BLaER1 (cell line): ENCODE measurements around the gene LATS2.

ENCODE experiments used
- H3K27ac ChIP-seq: shearing (Covaris generic); formaldehyde crosslinking; 2 replicates; pipeline ENCODE4 v1.8.1; 2022
- H3K27me3 ChIP-seq: shearing (Covaris generic); formaldehyde crosslinking; 2 replicates; pipeline ENCODE4 v1.8.1; 2022
- H3K36me3 ChIP-seq: shearing (Covaris generic); formaldehyde crosslinking; 2 replicates; pipeline ENCODE4 v1.8.1; 2022
- H3K4me1 ChIP-seq: shearing (Covaris generic); formaldehyde crosslinking; 2 replicates; pipeline ENCODE4 v1.8.1; 2022
- H3K4me2 ChIP-seq: shearing (Covaris generic); formaldehyde crosslinking; 2 replicates; pipeline ENCODE4 v1.8.1; 2022
- H3K4me3 ChIP-seq: shearing (Covaris generic); formaldehyde crosslinking; 2 replicates; pipeline ENCODE4 v1.8.1; 2022
- H3K9ac ChIP-seq: shearing (Covaris generic); formaldehyde crosslinking; 2 replicates; pipeline ENCODE4 v1.8.1; 2022
- H3K9me3 ChIP-seq: shearing (Covaris generic); formaldehyde crosslinking; 2 replicates; pipeline ENCODE4 v1.8.1; 2022
- H4K20me1 ChIP-seq: shearing (Covaris generic); formaldehyde crosslinking; 2 replicates; pipeline ENCODE4 v1.8.1; 2022
- Cebpa-rat ChIP-seq: shearing (Covaris generic); IDR thresholded peaks from 2 replicates; pipeline ENCODE4 v1.8.1; 2022

Gene LATS2

DNA sequence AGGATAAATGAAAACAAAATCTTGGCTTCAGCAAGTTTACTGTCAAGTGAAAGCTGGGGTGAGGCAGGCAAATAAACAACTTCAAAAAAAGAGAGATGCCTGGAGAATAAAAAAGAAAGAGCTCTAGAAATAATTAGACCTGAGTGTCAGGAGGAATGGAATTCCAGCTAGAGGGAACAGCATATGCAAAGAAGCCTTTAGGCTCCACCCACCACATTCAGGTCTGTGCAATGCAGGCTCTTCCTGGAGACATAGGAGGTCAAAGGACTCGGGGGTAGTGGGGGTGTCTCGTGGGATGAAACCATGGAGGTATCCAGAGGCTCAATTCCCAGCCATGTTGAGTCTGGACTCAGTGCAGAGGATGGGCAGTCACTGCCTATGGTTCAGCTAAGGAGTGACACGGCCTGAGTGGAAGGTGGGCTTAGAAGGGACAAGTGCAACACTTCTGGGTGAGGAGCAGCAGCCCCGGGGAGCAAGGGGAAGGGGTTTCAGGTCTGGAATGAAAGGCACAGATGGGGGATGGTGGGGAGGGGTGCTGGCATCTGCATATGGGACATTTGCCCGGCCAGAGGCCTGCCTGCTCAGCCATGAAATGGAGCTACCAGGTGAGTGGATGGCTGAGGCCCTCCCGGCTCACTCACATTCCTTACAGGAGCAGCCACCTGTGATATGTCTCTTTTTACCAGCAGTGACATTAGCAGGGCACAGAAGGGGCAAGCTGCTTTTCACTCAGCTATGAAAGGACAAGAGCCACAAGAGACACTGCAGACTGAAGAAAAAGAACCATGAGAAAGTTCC lies 12.3 kb downstream of the LATS2 start:
- Histone ChIP-seq H3K4me2 (no peak overlapping the region), H3K27ac (no peak overlapping the region), H3K9me3 (no peaks in the 10 kb centered on the region), H3K4me1 (peaks cover 93% of the 10 kb centered on the region), H3K36me3 (peaks cover 26% of the 10 kb centered on the region), H4K20me1 (peaks cover 97% of the 10 kb centered on the region), H3K4me3 (no peak overlapping the region), H3K27me3 (no peaks in the 10 kb centered on the region), H3K9ac (no peak overlapping the region)
- no peak for TF ChIP-seq Cebpa-rat

DNA sequence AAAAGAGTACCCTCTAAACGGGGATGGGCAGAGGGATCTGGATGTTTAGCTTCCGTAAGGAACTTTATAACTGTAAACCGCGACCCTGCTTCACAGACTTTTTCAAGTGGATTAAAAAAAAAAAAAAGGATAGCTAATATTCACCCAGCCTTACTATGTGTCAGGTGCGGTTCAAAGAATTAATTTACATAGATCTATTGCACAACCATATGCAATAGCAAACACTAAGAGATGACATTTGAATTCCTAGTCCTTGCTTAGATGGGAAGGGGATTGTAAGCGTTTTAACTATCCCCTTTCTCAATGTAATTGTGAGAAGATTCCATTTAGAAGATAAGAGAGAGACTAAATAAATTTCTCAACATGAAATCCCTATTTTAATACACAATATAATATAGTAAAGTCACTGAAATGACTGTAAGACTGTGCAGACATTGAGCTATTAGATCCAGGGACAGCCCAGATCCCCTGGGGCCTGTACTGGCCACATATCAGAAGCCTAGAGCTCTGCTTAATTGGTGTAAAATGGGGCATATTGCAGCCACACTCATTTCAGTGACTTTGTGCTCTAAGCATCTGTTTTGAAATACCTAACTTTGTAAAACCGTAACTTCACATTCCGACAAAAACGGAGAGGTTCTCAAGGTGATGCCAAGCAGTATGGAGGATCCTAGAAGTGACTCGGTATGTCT lies 13.6 kb downstream of the LATS2 start:
- Histone ChIP-seq H3K27ac (no peak overlapping the region), H3K4me1 (peaks cover 93% of the 10 kb centered on the region), H3K4me3 (no peak overlapping the region), H3K9ac (no peak overlapping the region), H3K27me3 (no peaks in the 10 kb centered on the region), H3K4me2 (peak overlapping the region; percentile 0; the same call in 1 of the 2 replicates), H3K9me3 (no peaks in the 10 kb centered on the region), H4K20me1 (peaks cover 92% of the 10 kb centered on the region), H3K36me3 (peaks cover 31% of the 10 kb centered on the region)
- TF ChIP-seq Cebpa-rat = no peak

DNA sequence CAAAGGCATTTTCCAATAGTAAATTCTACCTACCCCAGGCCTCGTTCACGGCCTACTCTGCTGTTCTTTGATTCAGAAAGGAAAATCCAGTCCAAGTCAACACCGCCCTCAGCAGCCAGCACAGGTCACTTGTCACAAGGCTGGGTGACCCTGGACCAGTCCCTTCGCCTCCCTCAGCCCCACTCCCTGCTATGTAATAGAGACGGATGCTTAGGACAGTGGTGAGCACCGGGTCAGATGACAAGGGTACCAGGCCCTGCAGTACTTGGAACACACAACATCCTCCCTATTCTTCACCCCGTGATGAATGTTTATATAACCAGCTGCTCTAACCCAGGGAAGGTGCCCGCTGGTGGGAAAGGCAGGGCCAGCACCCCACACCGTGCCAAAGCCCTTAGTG lies 14.3 kb downstream of the LATS2 start:
- no peak overlapping the region for H3K4me3 ChIP-seq
- H3K36me3 ChIP-seq = peaks cover 36% of the 10 kb centered on the region
- peaks cover 85% of the 10 kb centered on the region for H4K20me1 ChIP-seq
- no peak overlapping the region for H3K4me2 ChIP-seq
- no peak overlapping the region for H3K27ac ChIP-seq
- H3K9me3 ChIP-seq = no peaks in the 10 kb centered on the region
- H3K4me1 ChIP-seq = peaks cover 93% of the 10 kb centered on the region
- TF ChIP-seq Cebpa-rat = no peak
- no peak overlapping the region for H3K9ac ChIP-seq
- no peaks in the 10 kb centered on the region for H3K27me3 ChIP-seq

DNA sequence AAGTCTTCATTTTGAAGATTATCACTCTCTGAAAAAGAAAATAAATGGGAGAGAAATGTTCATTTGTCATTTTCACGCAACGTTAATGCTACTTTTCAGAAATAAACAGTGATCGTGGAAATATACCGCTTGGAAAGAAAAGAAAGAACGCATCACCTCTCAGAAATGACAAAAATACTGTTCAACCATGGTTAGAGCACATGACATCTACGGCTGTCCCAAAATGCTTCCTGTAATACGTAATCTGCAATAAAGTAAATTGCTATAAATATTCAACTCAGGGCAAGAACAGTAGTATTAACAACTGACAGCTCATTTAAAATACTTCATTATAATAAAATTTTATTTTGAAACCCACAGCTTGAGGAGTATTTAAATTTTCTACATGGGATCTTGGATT lies 15.2 kb downstream of the LATS2 start:
- Histone ChIP-seq H3K9me3 (no peaks in the 10 kb centered on the region), H4K20me1 (peaks cover 81% of the 10 kb centered on the region), H3K36me3 (peaks cover 29% of the 10 kb centered on the region), H3K4me2 (peak overlapping the region; percentile 12; the same call in 1 of the 2 replicates), H3K4me3 (no peak overlapping the region), H3K4me1 (peaks cover 93% of the 10 kb centered on the region), H3K27me3 (no peaks in the 10 kb centered on the region), H3K27ac (no peak overlapping the region), H3K9ac (no peak overlapping the region)
- TF ChIP-seq Cebpa-rat = no peak

DNA sequence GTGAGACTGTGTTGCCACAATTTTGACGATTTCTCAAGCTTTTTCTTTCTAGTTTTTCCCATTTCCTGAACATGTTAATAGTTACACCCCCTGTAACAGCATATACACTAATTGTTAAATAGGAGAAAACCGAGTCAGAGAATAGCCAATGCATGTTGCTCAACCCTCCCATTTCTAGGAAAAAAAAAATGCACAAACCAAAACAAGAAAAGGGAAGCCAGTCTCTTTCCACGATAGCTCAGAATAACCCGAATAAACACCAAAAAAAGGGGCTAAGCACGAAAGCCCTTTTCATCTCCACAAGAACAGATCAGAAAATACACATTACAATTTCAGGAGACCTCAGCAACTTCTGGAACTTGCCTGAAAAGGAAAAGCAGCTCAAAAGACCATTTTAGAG lies 16.3 kb downstream of the LATS2 start:
- H3K36me3 ChIP-seq = peaks cover 29% of the 10 kb centered on the region
- H4K20me1 ChIP-seq = peaks cover 79% of the 10 kb centered on the region
- H3K4me1 ChIP-seq = peaks cover 93% of the 10 kb centered on the region
- H3K4me2 ChIP-seq = peak overlapping the region; percentile 49
- no peak overlapping the region for H3K4me3 ChIP-seq
- no peaks in the 10 kb centered on the region for H3K9me3 ChIP-seq
- no peaks in the 10 kb centered on the region for H3K27me3 ChIP-seq
- no peak for TF ChIP-seq Cebpa-rat
- H3K27ac ChIP-seq = no peak overlapping the region
- H3K9ac ChIP-seq = no peak overlapping the region

DNA sequence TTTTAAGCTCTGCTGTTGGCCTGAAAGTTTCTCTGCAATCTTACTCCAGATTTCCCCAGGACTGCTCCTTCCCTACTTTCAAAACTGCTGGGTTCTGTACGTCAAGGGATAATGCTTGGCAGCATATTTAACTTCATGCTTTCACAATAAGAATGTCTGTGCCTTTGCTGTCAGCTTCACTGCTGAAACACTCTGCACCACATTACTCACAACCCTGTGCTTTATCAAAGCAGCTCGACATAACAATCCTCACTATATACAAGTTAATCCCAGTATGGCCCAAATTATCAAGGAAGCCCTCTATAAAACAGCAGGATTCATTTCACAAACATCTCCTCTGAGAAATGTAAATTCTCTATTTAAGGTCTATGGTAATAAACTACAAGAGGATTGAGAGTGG lies 17.5 kb downstream of the LATS2 start:
- no peaks in the 10 kb centered on the region for H3K27me3 ChIP-seq
- TF ChIP-seq Cebpa-rat = no peak
- H3K4me3 ChIP-seq = no peak overlapping the region
- H3K9me3 ChIP-seq = no peaks in the 10 kb centered on the region
- 0 out of 2 replicates have a peak overlapping the region, but pooled peaks have one; percentile 30 for H3K9ac ChIP-seq
- H3K27ac ChIP-seq = no peak overlapping the region
- peaks cover 95% of the 10 kb centered on the region for H3K4me1 ChIP-seq
- H4K20me1 ChIP-seq = peaks cover 79% of the 10 kb centered on the region
- peak overlapping the region; percentile 49 for H3K4me2 ChIP-seq
- H3K36me3 ChIP-seq = peaks cover 29% of the 10 kb centered on the region

DNA sequence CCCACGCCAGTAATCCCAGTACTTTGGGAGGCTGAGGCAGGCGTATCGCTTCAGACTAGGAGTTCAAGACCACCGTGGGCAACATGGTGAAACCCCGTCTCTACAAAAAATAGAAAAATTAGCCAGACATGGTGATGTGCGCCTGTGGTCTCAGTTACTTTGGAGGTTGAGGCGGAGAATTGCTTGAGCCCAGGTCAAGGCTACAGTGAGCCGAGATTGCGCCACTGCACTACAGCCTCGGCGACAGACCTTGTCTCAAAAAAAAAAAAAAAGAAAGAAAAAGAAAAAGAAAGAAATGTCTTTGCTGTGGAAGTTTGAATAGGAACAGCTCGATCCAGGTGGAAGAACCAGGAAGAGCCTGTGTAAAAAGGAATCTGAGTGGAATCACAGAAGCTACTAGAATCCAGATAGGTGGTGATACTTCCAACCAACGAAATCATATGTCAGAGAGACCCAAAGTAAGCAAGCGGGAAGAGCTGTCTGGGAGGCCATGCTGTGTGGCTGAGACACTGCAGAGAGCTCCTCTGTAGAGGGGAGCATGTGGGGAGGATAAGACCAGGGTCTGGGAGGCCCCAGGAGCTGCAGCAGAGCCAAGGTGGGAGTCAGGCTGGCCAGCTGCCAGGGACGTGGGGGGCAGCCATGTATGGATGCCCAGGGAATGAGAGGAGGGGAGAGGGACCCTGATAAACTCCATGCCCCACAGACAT lies 21.1 kb downstream of the LATS2 start:
- Histone ChIP-seq H3K4me1 (peaks cover 80% of the 10 kb centered on the region), H3K36me3 (peaks cover 29% of the 10 kb centered on the region), H4K20me1 (peaks cover 70% of the 10 kb centered on the region), H3K9me3 (no peaks in the 10 kb centered on the region), H3K4me3 (no peak overlapping the region), H3K27ac (peak overlapping the region; percentile 71), H3K27me3 (no peaks in the 10 kb centered on the region), H3K4me2 (peak overlapping the region; percentile 88), H3K9ac (no peak overlapping the region)
- no peak for TF ChIP-seq Cebpa-rat

DNA sequence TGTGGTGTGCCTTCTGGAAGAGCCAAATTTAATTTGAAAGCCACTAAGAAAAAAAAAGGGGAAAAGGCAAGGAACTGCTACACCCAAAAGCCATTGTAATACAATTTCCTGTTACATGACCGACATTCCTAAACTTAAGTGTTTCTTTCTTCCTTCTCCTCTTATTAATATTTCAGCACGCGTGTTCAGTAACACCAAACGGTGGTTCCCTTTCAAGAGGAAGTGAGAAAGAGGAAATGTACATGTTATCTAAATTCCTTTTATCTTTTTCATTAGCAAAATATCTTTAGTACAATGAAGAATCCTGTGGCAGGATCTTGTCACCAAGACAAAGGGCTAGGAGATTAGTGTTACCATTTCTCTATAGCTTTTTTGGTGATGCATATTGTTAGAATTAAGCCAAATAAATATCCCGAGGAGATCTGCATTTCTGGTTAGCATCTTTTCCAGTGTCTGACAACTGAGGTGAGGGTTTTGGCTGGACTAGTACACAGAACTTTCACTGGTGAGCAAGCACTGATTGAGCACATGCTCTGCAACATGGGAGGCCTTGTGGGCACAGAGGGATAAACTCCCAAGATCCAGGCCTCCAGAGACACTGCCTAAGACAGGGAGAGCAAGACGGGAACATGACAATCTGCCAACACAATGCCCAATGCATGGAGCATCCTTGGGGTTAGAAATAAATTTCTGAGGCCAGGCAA lies 22.1 kb downstream of the LATS2 start:
- H3K9ac ChIP-seq = no peak overlapping the region

DNA sequence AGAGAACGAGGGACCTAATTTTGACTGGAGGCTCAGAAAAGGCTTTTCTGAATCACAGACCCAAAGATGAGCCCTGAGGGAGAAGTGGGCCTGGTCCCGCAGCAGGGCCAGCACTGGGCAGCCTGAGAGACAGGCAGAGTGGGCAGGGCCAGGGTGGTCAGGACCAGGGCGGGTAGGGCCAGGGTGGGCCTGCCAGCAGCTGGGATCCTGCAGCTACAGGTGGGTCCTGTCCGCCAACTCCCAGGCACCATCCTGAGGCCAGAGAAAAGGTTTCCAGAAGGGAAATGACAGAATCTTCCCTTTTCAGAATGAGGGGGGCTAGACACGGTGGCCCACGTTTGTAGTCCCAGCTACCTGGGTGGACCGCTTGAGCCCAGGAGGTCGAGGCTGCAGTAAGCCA lies 23.7 kb downstream of the LATS2 start:
- Histone ChIP-seq H3K9me3 (no peaks in the 10 kb centered on the region), H3K27me3 (no peaks in the 10 kb centered on the region), H3K36me3 (peaks cover 24% of the 10 kb centered on the region), H3K9ac (no peak overlapping the region), H3K4me1 (peaks cover 80% of the 10 kb centered on the region), H4K20me1 (peaks cover 74% of the 10 kb centered on the region), H3K4me3 (no peak overlapping the region), H3K27ac (no peak overlapping the region), H3K4me2 (no peak overlapping the region)
- no peak for TF ChIP-seq Cebpa-rat

More for the DNA sequence above, 22.1 kb downstream of the LATS2 start:
- TF ChIP-seq Cebpa-rat = no peak
- no peak overlapping the region for H3K4me3 ChIP-seq
- H4K20me1 ChIP-seq = peaks cover 72% of the 10 kb centered on the region
- no peaks in the 10 kb centered on the region for H3K27me3 ChIP-seq
- peak overlapping the region; percentile 22; the same call in 1 of the 2 replicates for H3K27ac ChIP-seq
- peaks cover 25% of the 10 kb centered on the region for H3K36me3 ChIP-seq
- peak overlapping the region; percentile 88 for H3K4me2 ChIP-seq
- H3K4me1 ChIP-seq = peaks cover 80% of the 10 kb centered on the region
- H3K9me3 ChIP-seq = no peaks in the 10 kb centered on the region
